OCI-LY7 (cell line): ENCODE results near the gene TSPAN1.

Experiments
- CTCF ChIP-seq: fragments of 200-600 bp; sonication (generic); conservative IDR thresholded peaks from 2 replicates; pipeline ENCODE4 v1.5.1; 2014; ENCODE audit warnings: mild to moderate bottlenecking, antibody characterized with exemption, low read length, moderate library complexity, mixed read lengths
- EZH2phosphoT487 ChIP-seq: fragments of 200-600 bp; sonication (generic); IDR thresholded peaks from 2 replicates; pipeline ENCODE4 v1.6.1; 2018; ENCODE audit warnings: low read depth, borderline replicate concordance, mild to moderate bottlenecking, mixed run types, antibody characterized with exemption, low read length, moderate library complexity, mixed read lengths

GRCh38 chr1:46184920-46185658 lies 10.2 kb downstream of the TSPAN1 start:
- no peak for TF ChIP-seq CTCF
- TF ChIP-seq EZH2phosphoT487, result no peak
